Muscle of back (tissue), 11 donors: ENCODE results near the gene PTPRN2. TPM values are rescaled to one million over a fixed set of nuclear protein-coding genes. Genes with fewer than 3 reads are reported as not detected.
"Not testable (repeated sequence)": the region's sequence is repeated elsewhere in the genome, so short reads cannot be mapped to it uniquely, and the experiment has no call there.

Experiments
- DNase-seq, 3 donors: peaks; one replicate each; pipeline versions ENCODE4 v3.0.0 to v3.0.0-alpha.2; 2013
- polyA plus RNA-seq, 10 donors: library from polyadenylated mRNA; unstranded; fragments of 120-200 nt; gene quantifications; one replicate each; pipeline ENCODE4 v1.2.1, GENCODE V29; 2013; ENCODE audit not compliant: insufficient read length in 10 of 10

Gene PTPRN2
- polyA plus RNA-seq, 10 donors: 1.8 to 3.1 (median 2.1) TPM

GRCh38 chr7:157933219-157934155 is 654.1 kb downstream of the PTPRN2 start:
- DNase-seq: not testable (repeated sequence)

- no peak for DNase-seq
These were observed 655.0 kb downstream of the PTPRN2 start for GRCh38 chr7:157932498-157933218.

- no peak for DNase-seq
These were observed 656.6 kb downstream of the PTPRN2 start for GRCh38 chr7:157930926-157931466.

- no peak for DNase-seq
These were observed 657.2 kb downstream of the PTPRN2 start for GRCh38 chr7:157930441-157930840.

GRCh38 chr7:157929671-157930070 is 658.0 kb downstream of the PTPRN2 start:
- no peak for DNase-seq

GRCh38 chr7:157928808-157929425 is 658.7 kb downstream of the PTPRN2 start:
- no peak for DNase-seq

GRCh38 chr7:157928171-157928794 is 659.3 kb downstream of the PTPRN2 start:
- DNase-seq: no peak

- no peak for DNase-seq
These were observed 660.2 kb downstream of the PTPRN2 start for GRCh38 chr7:157927313-157927925.

- DNase-seq: no peak
These were observed 661.0 kb downstream of the PTPRN2 start for GRCh38 chr7:157926521-157927150.

GRCh38 chr7:157926107-157926506 is 661.5 kb downstream of the PTPRN2 start:
- no peak for DNase-seq

- DNase-seq: no peak
These were observed 662.2 kb downstream of the PTPRN2 start for GRCh38 chr7:157925383-157925875.

GRCh38 chr7:157923903-157924630 is 663.6 kb downstream of the PTPRN2 start:
- DNase-seq: no peak

GRCh38 chr7:157922576-157922975 is 665.0 kb downstream of the PTPRN2 start:
- no peak for DNase-seq

GRCh38 chr7:157918326-157919080 is 669.1 kb downstream of the PTPRN2 start:
- DNase-seq: no peak

GRCh38 chr7:157916946-157917640 is 670.5 kb downstream of the PTPRN2 start:
- no peak for DNase-seq

- no peak for DNase-seq
These were observed 677.2 kb downstream of the PTPRN2 start for GRCh38 chr7:157910446-157910845.

GRCh38 chr7:157910045-157910444 is 677.6 kb downstream of the PTPRN2 start:
- DNase-seq: not testable (repeated sequence)

GRCh38 chr7:157909370-157909769 is 678.3 kb downstream of the PTPRN2 start:
- DNase-seq: no peak
